ENCODE measurements around the gene KCNC4.

Gene KCNC4

DNA sequence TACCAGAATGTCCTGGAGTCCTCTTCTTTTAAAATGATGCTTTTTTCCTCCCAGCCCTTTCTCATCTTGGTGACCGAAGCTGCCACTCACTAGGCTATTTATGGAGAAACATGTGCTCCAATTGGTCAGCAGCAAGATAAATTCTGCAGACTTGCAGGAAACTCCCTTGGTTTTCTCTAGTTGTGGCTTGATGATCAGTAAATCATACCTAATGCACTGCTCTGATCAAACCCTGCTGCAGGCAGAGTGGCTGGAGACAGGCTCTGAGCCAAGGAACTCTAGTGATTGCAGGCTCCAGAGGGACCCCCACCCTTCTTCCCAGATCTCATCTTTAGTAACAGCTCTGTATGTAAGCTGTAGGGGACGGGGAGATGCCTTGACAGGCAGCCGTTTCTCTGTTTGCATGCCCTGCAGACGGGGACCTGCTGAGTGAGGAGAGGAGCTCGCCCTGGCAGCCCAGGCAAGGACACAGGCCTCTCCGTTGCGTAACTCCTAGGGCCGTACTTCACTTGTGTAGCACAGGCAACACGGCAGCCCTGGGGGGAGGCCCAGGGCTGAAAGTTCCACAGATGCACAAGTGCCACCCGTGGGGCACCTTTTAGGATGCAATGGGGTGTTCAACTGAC, 45.3 kb upstream of the KCNC4 start:
- ChIA-PET POLR2A (no interaction called here), CTCF (no interaction called here)
- DNase-seq (ENCODE audit: extremely low spot score), result no peak
- TF ChIP-seq FOXA1 (IDR thresholded peaks at IDR 0.05), result no peak
- no peak for TF ChIP-seq TARDBP (IDR thresholded peaks at IDR 0.05)
- no peak for TF ChIP-seq ARNT (IDR thresholded peaks at IDR 0.05)
- TF ChIP-seq, protein P1, sequence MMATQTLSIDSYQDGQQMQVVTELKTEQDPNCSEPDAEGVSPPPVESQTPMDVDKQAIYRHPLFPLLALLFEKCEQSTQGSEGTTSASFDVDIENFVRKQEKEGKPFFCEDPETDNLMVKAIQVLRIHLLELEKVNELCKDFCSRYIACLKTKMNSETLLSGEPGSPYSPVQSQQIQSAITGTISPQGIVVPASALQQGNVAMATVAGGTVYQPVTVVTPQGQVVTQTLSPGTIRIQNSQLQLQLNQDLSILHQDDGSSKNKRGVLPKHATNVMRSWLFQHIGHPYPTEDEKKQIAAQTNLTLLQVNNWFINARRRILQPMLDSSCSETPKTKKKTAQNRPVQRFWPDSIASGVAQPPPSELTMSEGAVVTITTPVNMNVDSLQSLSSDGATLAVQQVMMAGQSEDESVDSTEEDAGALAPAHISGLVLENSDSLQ (IDR thresholded peaks at IDR 0.05), result no peak
- TF ChIP-seq LEF1 (IDR thresholded peaks at IDR 0.05; ENCODE audit: borderline replicate concordance), result no peak
- TF ChIP-seq BHLHE40 (IDR thresholded peaks at IDR 0.05; ENCODE audit: borderline replicate concordance), result no peak
- TF ChIP-seq HDGF (IDR thresholded peaks at IDR 0.05; ENCODE audit: borderline replicate concordance), result no peak
- no peak for TF ChIP-seq NFRKB (IDR thresholded peaks at IDR 0.05)
- no peak for TF ChIP-seq FOXK2 (IDR thresholded peaks at IDR 0.05)
- no peak for TF ChIP-seq SP1 (IDR thresholded peaks at IDR 0.05)
- no peak for TF ChIP-seq SUZ12 (IDR thresholded peaks at IDR 0.05)
- no peak for TF ChIP-seq FOXM1 (IDR thresholded peaks at IDR 0.05; ENCODE audit: borderline replicate concordance)

DNA sequence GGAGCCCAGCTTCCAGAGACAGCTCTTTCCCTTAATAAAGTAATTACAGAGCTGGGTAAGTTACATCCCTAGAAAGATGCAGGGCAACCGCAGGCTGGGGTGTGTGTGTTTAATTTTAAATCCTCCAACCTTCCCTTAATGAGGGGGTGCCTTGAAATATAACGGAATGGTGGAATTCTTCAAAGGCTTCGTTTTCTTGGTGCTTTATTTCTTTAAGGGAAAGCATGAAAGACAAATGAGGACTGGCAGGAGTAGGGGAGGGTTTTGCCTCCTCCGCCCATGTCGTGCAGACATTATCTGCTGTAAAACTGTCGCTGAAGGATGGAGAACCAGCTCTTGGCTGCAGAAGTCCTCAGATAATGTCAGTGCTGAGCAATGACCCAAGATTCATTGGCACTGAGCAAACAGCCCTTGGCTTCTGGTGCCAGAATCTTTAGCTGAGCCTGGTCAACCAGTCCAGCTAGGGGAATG, 44.3 kb upstream of the KCNC4 start:
- CTCF ChIA-PET, result interaction anchor here (1.5 kb wide), 1 partner anchor 147 kb away, joined by 4 read pairs; no protein-coding TSS in a partner anchor
- TF ChIP-seq FOXK2 (IDR thresholded peaks at IDR 0.05), result no peak
- TF ChIP-seq ELF4 (IDR thresholded peaks at IDR 0.05), result no peak
- TF ChIP-seq FOXA1 (IDR thresholded peaks at IDR 0.05), result no peak
- TF ChIP-seq LEF1 (IDR thresholded peaks at IDR 0.05; ENCODE audit: borderline replicate concordance), result no peak
- TF ChIP-seq FOXM1 (IDR thresholded peaks at IDR 0.05; ENCODE audit: borderline replicate concordance), result no peak
- no peak for TF ChIP-seq L3MBTL2 (conservative IDR thresholded peaks at IDR 0.05)
- TF ChIP-seq SUZ12 (IDR thresholded peaks at IDR 0.05), result no peak
- no peak for TF ChIP-seq NFRKB (IDR thresholded peaks at IDR 0.05)
- TF ChIP-seq TARDBP (IDR thresholded peaks at IDR 0.05), result no peak
- TF ChIP-seq ZNF384 (IDR thresholded peaks at IDR 0.05), result no peak
- TF ChIP-seq, protein P1 (IDR thresholded peaks at IDR 0.05), result no peak
- no peak for TF ChIP-seq SP1 (IDR thresholded peaks at IDR 0.05)
- no peak for TF ChIP-seq CTBP1 (IDR thresholded peaks at IDR 0.05; ENCODE audit: borderline replicate concordance)
- no peak for TF ChIP-seq BHLHE40 (IDR thresholded peaks at IDR 0.05; ENCODE audit: borderline replicate concordance)
- no peak for TF ChIP-seq ARNT (IDR thresholded peaks at IDR 0.05)
- TF ChIP-seq HDGF (IDR thresholded peaks at IDR 0.05; ENCODE audit: borderline replicate concordance), result no peak
- POLR2A ChIA-PET, result no interaction called here
- no peak for DNase-seq (ENCODE audit: extremely low spot score)

DNA sequence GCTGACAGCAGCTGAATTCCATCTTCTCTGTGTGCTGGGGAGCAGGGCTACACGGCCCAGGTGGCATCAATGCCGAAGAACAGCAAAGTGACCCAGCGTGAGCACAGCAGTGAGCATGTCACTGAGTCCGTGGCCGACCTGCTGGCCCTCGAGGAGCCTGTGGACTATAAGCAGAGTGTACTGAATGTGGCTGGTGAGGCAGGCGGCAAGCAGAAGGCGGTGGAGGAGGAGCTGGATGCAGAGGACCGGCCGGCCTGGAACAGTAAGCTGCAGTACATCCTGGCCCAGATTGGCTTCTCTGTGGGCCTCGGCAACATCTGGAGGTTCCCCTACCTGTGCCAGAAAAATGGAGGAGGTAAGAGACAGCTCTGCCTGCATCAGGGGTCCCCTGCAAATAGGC, 43.3 kb upstream of the KCNC4 start:
- no peak for TF ChIP-seq ARNT (IDR thresholded peaks at IDR 0.05)
- no peak for TF ChIP-seq SUZ12 (IDR thresholded peaks at IDR 0.05)
- TF ChIP-seq FOXM1 (IDR thresholded peaks at IDR 0.05; ENCODE audit: borderline replicate concordance), result no peak
- no peak for TF ChIP-seq LEF1 (IDR thresholded peaks at IDR 0.05; ENCODE audit: borderline replicate concordance)
- TF ChIP-seq L3MBTL2 (conservative IDR thresholded peaks at IDR 0.05), result no peak
- TF ChIP-seq CTBP1 (IDR thresholded peaks at IDR 0.05; ENCODE audit: borderline replicate concordance), result no peak
- no peak for TF ChIP-seq FOXA1 (IDR thresholded peaks at IDR 0.05)
- no peak for TF ChIP-seq SP1 (IDR thresholded peaks at IDR 0.05)
- TF ChIP-seq TARDBP (IDR thresholded peaks at IDR 0.05), result no peak
- TF ChIP-seq, protein P1 (IDR thresholded peaks at IDR 0.05), result no peak
- no peak for TF ChIP-seq HDGF (IDR thresholded peaks at IDR 0.05; ENCODE audit: borderline replicate concordance)
- no peak for DNase-seq (ENCODE audit: extremely low spot score)
- ChIA-PET CTCF (interaction anchor here (0.6 to 1.5 kb wide), 3 partner anchors 54 to 329 kb away, joined by 3 to 4 read pairs (median 3); no protein-coding TSS in a partner anchor), POLR2A (no interaction called here)

DNA sequence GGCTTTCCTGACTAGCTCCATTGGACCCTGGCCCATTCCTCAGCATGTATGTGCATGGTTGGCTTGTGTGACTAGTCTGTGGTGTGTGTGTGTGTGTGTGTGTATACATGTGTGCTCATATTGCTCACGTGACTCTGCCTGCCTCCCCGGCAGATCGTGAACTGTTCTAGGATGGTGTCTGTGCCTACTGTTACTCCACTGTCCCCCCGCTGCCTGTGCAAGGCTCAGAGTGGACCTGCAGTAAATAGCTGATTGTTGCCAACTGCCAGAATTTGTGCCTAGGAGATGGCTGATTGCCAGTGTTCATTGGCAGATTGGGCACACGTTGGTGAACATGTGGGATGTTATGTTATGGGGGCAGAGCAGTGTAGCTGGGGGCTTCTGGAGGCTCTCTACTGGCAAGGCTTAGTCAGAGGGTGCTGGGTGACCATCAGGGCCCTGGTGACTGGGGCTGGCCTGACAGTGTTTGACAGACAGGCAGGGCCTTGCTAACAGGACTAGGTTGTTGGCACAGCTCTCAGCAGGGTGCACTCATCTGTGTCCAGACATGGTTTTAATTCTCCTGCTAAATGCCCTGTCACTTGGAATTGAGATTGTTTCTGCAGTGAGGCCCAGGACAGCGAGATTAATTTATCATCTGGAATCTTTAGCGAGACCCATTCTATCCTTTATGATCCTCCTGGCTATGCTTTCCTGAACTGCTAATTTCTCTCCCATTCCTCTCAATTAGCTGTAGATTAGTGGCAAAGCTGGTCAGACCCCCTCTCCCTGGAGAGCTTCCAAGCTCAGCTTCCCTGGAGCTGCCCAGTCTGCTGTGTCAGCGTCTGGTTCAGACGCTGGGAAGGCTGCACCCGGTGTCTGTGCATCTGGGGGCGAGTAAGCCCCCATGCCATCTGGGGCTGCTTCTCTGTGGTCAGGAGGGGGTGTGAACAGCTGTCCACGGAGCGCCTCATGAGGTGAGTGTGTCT, 39.1 kb upstream of the KCNC4 start:
- no peak for TF ChIP-seq LEF1 (IDR thresholded peaks at IDR 0.05; ENCODE audit: borderline replicate concordance)
- no peak for TF ChIP-seq TARDBP (IDR thresholded peaks at IDR 0.05)
- TF ChIP-seq FOXK2 (IDR thresholded peaks at IDR 0.05), result no peak
- TF ChIP-seq, protein P1 (IDR thresholded peaks at IDR 0.05), result no peak
- TF ChIP-seq L3MBTL2 (conservative IDR thresholded peaks at IDR 0.05), result no peak
- no peak for TF ChIP-seq SUZ12 (IDR thresholded peaks at IDR 0.05)
- no peak for TF ChIP-seq BHLHE40 (IDR thresholded peaks at IDR 0.05; ENCODE audit: borderline replicate concordance)
- no peak for TF ChIP-seq HDGF (IDR thresholded peaks at IDR 0.05; ENCODE audit: borderline replicate concordance)
- no peak for TF ChIP-seq FOXM1 (IDR thresholded peaks at IDR 0.05; ENCODE audit: borderline replicate concordance)
- no peak for TF ChIP-seq SP1 (IDR thresholded peaks at IDR 0.05)
- TF ChIP-seq ELF4 (IDR thresholded peaks at IDR 0.05), result no peak
- DNase-seq (ENCODE audit: extremely low spot score), result no peak
- ChIA-PET CTCF (no interaction called here), POLR2A (interaction anchor here (1.2 kb wide), 1 partner anchor 168 kb away, joined by 4 read pairs; the partner anchor contains the start of gene RBM15)

DNA sequence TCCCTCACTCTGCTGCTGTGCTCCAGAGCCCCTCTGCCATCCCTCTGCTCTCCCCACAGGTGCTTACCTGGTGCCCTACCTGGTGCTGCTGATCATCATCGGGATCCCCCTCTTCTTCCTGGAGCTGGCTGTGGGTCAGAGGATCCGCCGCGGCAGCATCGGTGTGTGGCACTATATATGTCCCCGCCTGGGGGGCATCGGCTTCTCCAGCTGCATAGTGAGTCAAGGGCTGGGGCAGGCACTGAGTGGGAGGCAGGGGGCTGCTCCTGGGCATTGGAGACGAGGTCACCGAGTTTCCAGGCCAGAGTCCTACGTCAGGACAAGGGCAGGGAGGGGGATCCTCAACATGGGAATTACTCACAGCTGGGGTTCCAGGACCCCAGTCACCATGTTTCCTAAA, 38.1 kb upstream of the KCNC4 start:
- DNase-seq (ENCODE audit: extremely low spot score), result no peak
- POLR2A ChIA-PET, result no interaction called here
- TF ChIP-seq FOXK2 (IDR thresholded peaks at IDR 0.05) (no peak), NFRKB (IDR thresholded peaks at IDR 0.05) (no peak), FOXA1 (IDR thresholded peaks at IDR 0.05) (no peak), LEF1 (IDR thresholded peaks at IDR 0.05; ENCODE audit: borderline replicate concordance) (no peak), BHLHE40 (IDR thresholded peaks at IDR 0.05; ENCODE audit: borderline replicate concordance) (no peak), SUZ12 (IDR thresholded peaks at IDR 0.05) (no peak), HDGF (IDR thresholded peaks at IDR 0.05; ENCODE audit: borderline replicate concordance) (no peak), L3MBTL2 (conservative IDR thresholded peaks at IDR 0.05) (no peak), SP1 (IDR thresholded peaks at IDR 0.05) (no peak), FOXM1 (IDR thresholded peaks at IDR 0.05; ENCODE audit: borderline replicate concordance) (no peak), ZNF384 (IDR thresholded peaks at IDR 0.05) (no peak), CTBP1 (IDR thresholded peaks at IDR 0.05; ENCODE audit: borderline replicate concordance) (no peak), ELF4 (IDR thresholded peaks at IDR 0.05) (no peak), ARNT (IDR thresholded peaks at IDR 0.05) (no peak)
- TF ChIP-seq, protein P1 (IDR thresholded peaks at IDR 0.05), result no peak
- CTCF ChIA-PET, result interaction anchor here (0.9 kb wide), 1 partner anchor 25 kb away, joined by 3 read pairs; no protein-coding TSS in a partner anchor
